ENCODE measurements around the gene PCGF3.

PCGF3 gene

GRCh38 chr4:676871-677235 lies 28.8 kb upstream of the PCGF3 start:
- no peak overlapping the region for H3K4me3 ChIP-seq (ENCODE audit: low read depth, low read length)
- TF ChIP-seq, protein P1, sequence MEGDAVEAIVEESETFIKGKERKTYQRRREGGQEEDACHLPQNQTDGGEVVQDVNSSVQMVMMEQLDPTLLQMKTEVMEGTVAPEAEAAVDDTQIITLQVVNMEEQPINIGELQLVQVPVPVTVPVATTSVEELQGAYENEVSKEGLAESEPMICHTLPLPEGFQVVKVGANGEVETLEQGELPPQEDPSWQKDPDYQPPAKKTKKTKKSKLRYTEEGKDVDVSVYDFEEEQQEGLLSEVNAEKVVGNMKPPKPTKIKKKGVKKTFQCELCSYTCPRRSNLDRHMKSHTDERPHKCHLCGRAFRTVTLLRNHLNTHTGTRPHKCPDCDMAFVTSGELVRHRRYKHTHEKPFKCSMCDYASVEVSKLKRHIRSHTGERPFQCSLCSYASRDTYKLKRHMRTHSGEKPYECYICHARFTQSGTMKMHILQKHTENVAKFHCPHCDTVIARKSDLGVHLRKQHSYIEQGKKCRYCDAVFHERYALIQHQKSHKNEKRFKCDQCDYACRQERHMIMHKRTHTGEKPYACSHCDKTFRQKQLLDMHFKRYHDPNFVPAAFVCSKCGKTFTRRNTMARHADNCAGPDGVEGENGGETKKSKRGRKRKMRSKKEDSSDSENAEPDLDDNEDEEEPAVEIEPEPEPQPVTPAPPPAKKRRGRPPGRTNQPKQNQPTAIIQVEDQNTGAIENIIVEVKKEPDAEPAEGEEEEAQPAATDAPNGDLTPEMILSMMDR (IDR thresholded peaks at IDR 0.05; ENCODE audit: low read depth, low read length): no peak
- in situ Hi-C loops (cut with HindIII; ENCODE audit: low sequenced_read_pairs): no loop called here
- DNase-seq (ENCODE audit: low read depth, low spot score): no peak

GRCh38 chr4:677431-678293 lies 28.0 kb upstream of the PCGF3 start:
- no peak overlapping the region for H3K4me3 ChIP-seq (ENCODE audit: low read depth, low read length)
- no peak for DNase-seq (ENCODE audit: low read depth, low spot score)
- TF ChIP-seq, protein P1 (IDR thresholded peaks at IDR 0.05; ENCODE audit: low read depth, low read length): no peak
- in situ Hi-C loops (cut with HindIII; ENCODE audit: low sequenced_read_pairs): no loop called here

DNA sequence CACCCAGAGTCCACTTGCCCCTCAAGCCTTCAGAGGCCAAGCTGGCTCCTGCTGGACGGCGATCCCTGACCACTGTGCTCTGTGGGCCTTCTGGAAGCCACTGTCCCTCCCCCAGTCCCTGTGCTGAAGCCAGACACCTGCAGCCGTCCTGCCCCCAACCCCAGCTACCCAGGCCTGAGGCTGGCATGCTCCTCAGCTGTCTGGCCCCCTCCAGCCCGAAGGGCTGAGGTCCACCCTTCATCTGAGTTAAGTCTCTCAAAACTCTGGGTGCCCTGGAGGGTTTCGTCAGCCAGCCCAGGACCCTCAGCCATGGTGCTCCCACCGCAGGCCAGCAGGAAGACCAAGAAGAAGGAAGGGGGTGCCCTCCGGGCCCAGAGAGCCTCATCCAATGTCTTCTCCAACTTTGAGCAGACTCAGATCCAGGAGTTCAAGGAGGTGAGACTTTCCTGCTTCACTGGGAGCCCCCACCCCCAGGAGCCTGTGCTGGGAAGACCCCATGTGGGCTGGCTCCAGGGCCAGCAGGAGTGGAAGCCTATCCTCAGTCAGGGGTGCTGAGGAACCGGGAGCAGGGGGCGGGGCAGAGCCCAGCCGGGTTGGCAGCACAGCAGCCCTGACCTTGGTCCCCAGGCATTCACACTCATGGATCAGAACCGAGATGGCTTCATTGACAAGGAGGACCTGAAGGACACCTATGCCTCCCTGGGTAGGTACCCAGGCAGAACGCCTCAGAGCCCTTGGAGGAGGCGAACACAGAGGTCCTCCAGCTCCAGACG lies 27.1 kb upstream of the PCGF3 start:
- no peak for DNase-seq (ENCODE audit: low read depth, low spot score)
- TF ChIP-seq, protein P1 (IDR thresholded peaks at IDR 0.05; ENCODE audit: low read depth, low read length): no peak
- in situ Hi-C loops (cut with HindIII; ENCODE audit: low sequenced_read_pairs): no loop called here
- no peak overlapping the region for H3K4me3 ChIP-seq (ENCODE audit: low read depth, low read length)

- in situ Hi-C loops (cut with HindIII; ENCODE audit: low sequenced_read_pairs): no loop called here
- TF ChIP-seq, protein P1 (IDR thresholded peaks at IDR 0.05; ENCODE audit: low read depth, low read length): no peak
Observed at GRCh38 chr4:679104-679481, 26.5 kb upstream of the PCGF3 start.

GRCh38 chr4:679629-680028 lies 26.0 kb upstream of the PCGF3 start:
- in situ Hi-C loops (cut with HindIII; ENCODE audit: low sequenced_read_pairs): no loop called here
- no peak for DNase-seq (ENCODE audit: low read depth, low spot score)
- H3K4me3 ChIP-seq (ENCODE audit: low read depth, low read length): no peak overlapping the region
- TF ChIP-seq, protein P1 (IDR thresholded peaks at IDR 0.05; ENCODE audit: low read depth, low read length): no peak

More at GRCh38 chr4:679104-679481, 26.5 kb upstream of the PCGF3 start:
- no peak overlapping the region for H3K4me3 ChIP-seq (ENCODE audit: low read depth, low read length)
- no peak for DNase-seq (ENCODE audit: low read depth, low spot score)

GRCh38 chr4:680091-680490 lies 25.5 kb upstream of the PCGF3 start:
- no peak overlapping the region for H3K4me3 ChIP-seq (ENCODE audit: low read depth, low read length)
- in situ Hi-C loops (cut with HindIII; ENCODE audit: low sequenced_read_pairs): no loop called here
- DNase-seq (ENCODE audit: low read depth, low spot score): no peak
- TF ChIP-seq, protein P1 (IDR thresholded peaks at IDR 0.05; ENCODE audit: low read depth, low read length): no peak
